Measurements from ENCODE around the gene ELP2. TPM values are rescaled to one million over a fixed set of nuclear protein-coding genes. Genes with fewer than 3 reads are reported as not detected.

Gene ELP2
- total RNA-seq (ENCODE audit: low replicate concordance), result 95.5 and 152 TPM in 2 replicates

GRCh38 chr18:36129300-36130038, at the start of gene ELP2, which contains the start of gene SLC39A6:
Gene ELP2 (plus strand): TSS chr18:36129899. CDS start chr18:36129934, 35 bp downstream.
Gene SLC39A6 (minus strand): TSS chr18:36129340. CDS start chr18:36127007, 2,333 bp downstream.

DNA sequence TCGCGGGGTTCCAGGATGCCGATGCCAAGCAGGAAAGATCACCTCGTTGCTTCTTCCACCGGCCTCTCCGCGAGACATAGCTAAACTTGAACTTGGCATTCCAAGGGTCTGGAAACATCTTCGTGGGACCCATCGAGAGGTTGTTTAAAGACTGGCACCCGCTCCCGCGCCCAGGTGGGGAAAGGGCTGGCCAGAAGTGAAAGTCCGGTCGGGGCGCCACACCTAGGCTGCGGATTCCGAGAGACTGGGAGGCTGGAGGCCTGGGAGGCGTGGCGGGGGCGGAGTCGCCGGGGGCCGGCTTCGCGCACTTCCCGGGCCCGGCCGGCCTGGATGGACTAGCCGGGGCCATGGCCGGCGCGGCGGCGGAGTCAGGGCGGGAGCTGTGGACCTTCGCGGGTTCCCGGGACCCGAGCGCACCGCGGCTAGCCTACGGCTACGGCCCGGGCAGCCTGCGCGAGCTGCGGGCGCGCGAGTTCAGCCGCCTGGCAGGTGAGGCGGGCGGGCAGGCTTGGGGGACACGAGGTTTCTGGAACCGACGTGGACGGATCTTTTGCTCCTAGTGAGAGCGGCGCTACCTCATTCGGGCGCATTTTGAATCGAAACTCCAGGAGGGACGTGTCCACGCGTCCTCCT, 57.6 kb downstream of the ELP2 start, which contains the start of gene MOCOS:
TSS of gene MOCOS (plus strand) at position 305 of the 633 bp plus-strand sequence. CDS start at position 348, 43 bp downstream.

Other genes starting within 250 kb of the ELP2 start
- 17.7 and 46.5 TPM in 2 replicates for gene RPRD1A, start 62.3 kb upstream of the ELP2 start, total RNA-seq (ENCODE audit: low replicate concordance)
- 69.2 and 152 TPM in 2 replicates for gene SLC39A6, start 559 bp upstream of the ELP2 start, total RNA-seq (ENCODE audit: low replicate concordance)
- 0.68 and 4.7 TPM in 2 replicates for gene MOCOS, start 57.6 kb downstream of the ELP2 start, total RNA-seq (ENCODE audit: low replicate concordance)
- 7.0 and 7.7 TPM in 2 replicates for gene FHOD3, start 167.8 kb downstream of the ELP2 start, total RNA-seq (ENCODE audit: low replicate concordance)